ENCODE results near the gene BAZ1B.

- TF ChIP-seq CTCF (conservative IDR thresholded peaks at IDR 0.05; ENCODE audit: low read depth, low read length) (no peak), CHD1 (IDR thresholded peaks at IDR 0.05; ENCODE audit: low read depth, low read length) (no peak), MXI1 (IDR thresholded peaks at IDR 0.05; ENCODE audit: borderline replicate concordance, low read depth, low read length) (no peak), RCOR1 (IDR thresholded peaks at IDR 0.05; ENCODE audit: insufficient replicate concordance, low read length) (no peak), POLR2A (IDR thresholded peaks at IDR 0.05; ENCODE audit: low read depth, low read length) (no peak), FOS (IDR thresholded peaks at IDR 0.05; ENCODE audit: low read depth, low read length) (no peak), USF2 (IDR thresholded peaks at IDR 0.05; ENCODE audit: low read depth, low read length) (no peak), ELK1 (IDR thresholded peaks at IDR 0.05; ENCODE audit: borderline replicate concordance, low read depth, low read length) (no peak), CEBPB (IDR thresholded peaks at IDR 0.05; ENCODE audit: low read depth, low read length) (no peak), RAD21 (IDR thresholded peaks at IDR 0.05; ENCODE audit: low read length) (no peak), NFE2L2 (IDR thresholded peaks at IDR 0.05; ENCODE audit: low read depth, low read length) (no peak)
Observed at GRCh38 chr7:73539709-73540108, 17.6 kb upstream of the BAZ1B start.
